Stimulated activated CD4-positive, alpha-beta T cell treated with anti-CD3 and anti-CD28 coated beads, Interleukin-2, amount 100 ng/mL, for 24 hours (primary cell): ENCODE data around the gene AKR1B1.

Source experiments
- DNase-seq, 2 donors: peaks; one replicate each; pipeline ENCODE4 v3.0.0-alpha.2; 2020

The AKR1B1 gene

DNA sequence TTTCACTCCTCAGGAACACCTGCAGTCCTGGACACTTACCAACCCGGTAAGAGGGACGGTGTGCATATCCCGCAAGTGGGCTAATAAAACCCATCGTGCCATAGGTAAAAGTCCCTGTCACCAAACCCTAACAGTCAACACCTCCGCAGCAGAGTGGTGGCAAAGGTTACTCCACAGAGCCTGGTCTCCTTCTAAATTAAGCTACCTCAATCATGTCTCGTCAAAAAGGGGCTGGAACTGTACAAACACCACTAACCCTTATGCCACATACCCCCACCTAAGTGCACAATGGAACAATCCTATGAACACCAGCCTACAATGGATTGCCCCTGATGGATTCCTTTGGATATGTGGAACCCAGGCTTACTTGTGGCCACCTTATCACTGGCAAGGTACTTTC lies 9.6 kb upstream of the AKR1B1 start:
- no peak for DNase-seq

DNA sequence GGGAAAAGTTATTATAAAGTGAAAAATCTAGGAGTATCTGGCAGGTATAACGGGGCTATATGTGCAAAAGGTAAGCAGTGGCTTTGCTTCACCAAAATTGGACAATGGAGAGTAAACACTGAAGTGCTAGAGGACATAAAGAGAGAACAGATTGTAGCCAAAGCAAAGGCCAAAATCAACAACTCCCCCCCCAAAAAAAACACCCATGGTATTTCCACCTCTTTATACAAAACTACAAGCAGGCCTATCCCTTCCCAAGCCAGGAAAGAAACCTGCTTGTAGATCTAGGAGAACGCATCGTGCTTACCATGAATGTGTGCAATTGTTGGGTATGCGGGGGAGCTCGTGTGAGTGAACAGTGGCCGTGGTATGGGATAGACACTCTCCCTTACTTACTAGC lies 9.2 kb upstream of the AKR1B1 start:
- no peak for DNase-seq

DNA sequence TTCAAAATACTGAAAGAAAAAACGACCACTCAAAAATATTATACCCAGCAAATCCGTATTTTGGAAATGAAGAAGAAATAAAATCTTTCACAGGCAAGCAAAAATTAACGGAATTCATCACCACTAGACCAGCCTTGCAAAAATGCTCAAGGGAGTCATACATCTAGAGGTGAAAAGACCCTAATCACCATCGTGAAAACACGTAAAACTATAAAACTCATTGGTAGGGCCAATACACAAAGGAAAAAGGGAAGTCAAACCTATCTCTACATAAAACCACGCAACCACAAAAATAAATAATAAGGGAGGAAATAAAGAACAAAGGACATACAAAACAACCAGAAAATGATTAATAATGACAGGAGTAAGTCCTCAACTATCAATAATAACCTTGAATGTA lies 6.6 kb upstream of the AKR1B1 start:
- no peak for DNase-seq

DNA sequence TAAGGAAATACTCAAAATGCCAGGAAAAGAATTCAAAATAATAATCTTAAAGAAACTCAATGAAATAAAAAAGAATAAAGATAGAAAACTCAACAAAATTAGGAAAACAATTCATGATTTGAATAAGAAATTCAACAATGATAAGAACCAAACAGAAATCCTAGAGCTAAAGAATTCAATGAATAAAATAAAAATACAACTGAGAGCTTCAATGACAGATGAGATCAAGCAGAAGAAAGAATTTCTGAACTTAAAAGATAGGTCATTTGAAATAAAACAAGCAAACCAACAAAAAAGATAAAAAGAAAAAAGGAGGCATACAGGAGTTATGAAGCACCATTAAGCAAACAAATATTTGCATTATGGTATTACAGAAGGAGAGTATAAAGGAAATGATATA lies 5.6 kb upstream of the AKR1B1 start:
- DNase-seq: no peak

DNA sequence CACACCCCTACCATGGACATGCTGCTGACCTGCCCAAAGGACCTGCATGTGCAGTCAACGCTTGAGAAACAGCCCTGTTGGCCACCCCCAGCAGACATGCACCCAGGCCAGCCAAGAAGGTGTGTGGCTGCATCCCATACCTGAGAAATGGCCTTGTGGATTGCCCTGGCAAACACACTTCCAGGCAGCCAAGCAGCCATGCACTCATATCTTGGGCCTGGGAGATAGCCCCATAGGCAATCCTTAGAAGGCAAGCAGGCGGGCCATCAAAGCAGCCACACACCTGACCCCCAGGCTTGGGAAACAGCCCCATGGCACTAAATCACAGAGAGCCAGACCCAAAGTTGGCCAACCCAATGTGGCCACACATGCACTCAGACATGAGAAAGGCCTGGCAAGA lies 4.9 kb upstream of the AKR1B1 start:
- DNase-seq: no peak

DNA sequence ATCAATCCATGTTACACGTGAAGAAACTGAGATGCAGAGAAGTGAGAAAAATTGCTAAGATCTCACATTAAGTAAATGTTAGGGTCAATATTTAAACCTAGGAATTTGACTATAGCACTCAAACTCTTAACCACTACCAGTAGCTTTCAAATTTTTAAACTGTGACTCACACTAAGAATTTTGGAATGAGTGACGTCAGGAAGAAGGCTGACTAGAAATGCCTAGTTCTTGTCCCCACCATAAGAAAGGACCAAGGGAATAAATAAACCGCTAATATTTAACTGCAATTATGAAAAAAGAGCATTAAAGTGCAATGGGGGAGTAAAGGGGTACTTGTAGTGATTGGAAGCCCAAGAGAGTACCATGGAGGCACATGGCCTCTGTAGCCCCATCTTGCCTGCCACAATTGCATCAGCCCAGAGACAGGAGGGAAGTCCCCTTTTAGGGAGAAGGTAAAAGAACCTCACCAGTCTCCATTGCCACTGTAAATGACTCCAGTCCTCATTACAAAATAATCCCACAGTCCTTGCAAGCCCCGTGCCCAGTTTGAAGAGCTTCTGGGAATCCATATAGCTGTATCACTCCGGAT lies 3.5 kb upstream of the AKR1B1 start:
- no peak for DNase-seq

DNA sequence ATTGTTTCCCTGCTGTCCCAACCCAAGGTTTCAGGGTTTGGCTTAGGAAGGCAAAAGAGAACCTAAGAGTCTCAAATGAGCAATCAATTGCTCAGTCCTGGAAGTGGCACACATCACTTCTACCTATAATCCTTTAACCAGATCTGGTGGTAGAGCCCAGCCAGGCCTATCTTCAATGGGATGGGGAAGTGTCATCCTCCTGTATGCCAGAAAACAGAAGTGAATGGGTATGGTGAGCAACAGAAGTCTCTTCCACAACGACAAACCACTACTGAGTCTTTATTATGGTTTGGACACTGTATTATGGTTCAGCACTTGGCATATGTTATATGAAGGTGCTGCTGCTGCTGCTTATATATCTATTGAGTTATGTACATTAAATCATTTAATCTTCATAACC lies 3.0 kb upstream of the AKR1B1 start:
- DNase-seq: no peak

DNA sequence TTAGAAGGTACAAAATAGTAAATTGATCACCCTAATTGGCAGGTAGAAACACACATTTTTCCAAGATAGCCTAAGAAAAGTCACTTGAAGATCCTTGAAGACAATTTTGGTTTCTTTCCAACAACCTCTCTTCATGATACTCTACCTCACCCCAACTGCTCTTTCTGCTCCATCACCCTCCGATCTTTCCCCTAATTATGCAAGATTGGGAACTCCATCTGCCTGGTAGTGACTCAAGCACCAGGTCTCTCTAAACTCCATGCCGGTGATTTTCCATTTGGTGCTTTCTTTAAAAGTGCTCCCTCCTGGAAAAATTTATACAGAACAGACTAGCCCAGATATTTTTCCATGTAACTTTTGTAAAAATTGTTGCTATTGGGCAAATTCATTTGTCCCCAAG lies 1.1 kb upstream of the AKR1B1 start:
- no peak for DNase-seq

DNA sequence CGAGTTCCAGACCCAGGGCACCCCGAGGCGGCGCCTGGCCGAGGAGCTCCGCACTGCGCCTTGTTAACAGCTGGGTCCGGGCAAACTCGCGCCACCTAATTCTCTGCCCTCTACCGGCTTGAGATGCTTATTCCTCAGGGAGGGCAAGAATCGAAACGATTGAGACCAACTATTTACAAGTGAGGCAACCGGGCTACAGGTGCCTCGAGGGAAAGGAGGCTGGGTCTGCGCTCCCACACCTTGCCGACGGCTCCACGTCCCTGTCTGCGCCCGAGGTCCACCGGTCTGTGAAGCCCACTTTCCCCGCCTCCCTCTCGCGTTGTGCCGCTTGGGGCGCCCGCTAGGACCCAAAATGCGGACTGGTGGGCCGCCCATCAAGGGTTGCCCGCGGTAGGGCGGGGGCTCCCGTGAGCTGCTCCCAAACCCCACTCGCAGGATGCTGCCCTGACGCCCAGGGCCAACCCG lies 527 bp downstream of the AKR1B1 start:
- DNase-seq: peak; percentile 58 to 67

DNA sequence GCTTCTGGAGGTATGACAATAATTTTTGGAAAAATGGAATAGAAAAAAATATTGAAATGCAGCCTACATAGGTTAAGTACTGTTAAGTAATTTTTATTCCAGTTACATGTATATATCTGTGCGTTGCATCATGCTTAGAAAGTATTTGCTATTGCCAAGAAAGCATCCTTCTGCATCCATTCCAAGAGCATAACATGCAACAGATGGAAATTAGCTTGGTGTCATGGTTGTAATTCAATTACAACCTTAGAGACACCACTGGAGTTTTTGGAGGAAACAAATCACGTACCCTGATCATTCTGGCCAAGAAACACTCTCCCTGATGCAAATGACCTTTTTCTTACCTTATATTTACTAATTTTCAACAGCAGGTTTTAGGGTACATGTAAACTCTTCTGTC lies 1.7 kb downstream of the AKR1B1 start:
- DNase-seq: no peak

DNA sequence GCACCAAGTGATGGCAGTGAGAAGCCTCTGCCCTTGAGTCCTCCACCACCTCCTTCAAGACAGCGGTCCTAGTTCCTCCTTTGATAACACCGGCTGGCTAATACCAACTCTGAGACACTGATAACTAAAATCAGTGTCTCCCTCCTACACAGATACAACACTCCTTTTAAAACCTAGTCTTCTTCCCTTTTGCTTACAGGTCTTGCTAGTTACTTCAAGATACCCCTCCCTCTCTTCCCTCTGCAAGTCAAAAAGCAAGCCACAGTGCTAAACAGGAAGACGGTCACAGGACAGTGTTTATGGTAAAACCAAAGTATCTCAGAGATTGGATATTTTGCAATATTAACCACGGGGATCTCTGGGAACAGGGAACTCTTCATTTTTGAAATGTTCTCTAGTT lies 4.6 kb downstream of the AKR1B1 start:
- no peak for DNase-seq

DNA sequence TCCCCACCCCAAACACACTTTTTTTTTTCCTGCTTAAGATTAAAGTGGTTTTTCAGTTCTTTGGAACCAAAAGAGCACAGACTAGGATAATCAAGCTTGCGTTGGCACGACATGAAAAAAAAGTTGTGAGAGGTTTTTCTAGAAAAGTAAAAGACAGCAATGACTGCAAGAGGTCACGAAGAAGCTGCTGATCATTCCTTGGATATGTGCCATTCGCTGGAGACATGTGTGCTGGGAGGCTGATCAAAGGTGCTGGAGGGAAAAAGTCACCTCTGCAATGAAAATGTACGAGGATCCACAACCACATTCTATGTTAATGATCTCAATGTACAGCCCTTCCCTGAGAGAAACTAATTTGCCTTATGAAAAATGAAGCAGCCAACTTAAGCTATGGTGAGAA lies 5.4 kb downstream of the AKR1B1 start:
- DNase-seq: no peak

DNA sequence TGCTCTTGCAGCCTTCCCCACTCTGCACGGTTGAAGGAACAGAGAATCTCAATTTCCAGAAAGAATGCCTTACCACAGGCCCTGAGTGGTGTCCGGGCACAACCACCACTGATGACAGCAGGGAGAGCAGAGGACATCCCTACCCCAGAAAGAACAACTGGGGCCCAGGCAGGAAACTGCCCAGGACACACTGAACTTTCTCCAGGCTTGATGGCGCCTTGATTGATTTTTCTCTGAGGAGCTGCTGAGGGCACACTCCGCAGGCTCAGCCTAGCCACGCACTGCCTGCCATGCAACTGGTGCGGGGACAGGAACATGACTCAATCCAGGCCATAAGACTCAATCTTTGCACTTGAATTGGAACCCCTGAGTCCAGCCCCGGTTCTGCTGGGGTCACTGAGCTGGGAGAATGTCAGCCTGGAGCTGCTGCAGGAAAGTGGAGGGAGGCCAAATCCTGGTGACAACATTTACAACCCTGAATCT lies 5.9 kb downstream of the AKR1B1 start:
- no peak for DNase-seq

DNA sequence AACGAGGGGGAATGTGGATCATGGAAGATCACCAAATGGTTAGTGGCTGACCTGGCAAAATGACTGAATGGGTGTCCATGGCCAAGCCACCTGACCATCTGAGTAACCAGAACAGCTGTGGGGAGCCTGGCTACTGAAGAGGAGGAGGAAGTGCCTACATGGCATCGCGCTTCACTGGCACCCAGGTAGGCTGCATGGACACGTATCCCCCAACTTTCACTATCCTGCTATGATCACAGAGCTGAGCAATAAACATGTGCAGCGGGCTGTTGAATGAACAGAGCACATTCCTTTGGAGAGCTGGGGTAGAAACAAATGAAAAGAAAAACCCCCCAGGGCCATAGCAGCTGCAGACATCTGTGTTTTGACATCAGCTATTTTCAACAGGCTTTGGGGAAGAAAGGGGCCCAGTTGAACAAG lies 6.5 kb downstream of the AKR1B1 start:
- DNase-seq: no peak

DNA sequence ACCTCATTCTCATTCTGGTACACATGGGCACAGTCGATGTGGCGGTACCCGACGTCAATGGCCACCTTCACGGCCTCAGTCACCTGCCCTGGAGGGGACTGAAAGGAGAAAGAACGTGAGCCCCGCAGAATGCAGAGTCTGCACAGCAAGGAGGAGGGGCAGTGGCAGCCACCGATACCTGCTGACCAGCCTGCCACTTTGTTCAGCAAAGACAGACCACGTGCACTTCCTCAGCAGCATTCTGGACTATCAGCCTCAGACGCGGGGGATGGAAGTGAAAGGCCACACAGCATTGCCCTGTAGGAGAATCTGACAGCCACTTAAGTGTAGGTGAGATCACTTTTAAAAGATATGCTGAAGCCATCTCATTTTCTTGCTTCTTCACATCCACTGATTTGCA lies 7.2 kb downstream of the AKR1B1 start:
- DNase-seq: no peak

DNA sequence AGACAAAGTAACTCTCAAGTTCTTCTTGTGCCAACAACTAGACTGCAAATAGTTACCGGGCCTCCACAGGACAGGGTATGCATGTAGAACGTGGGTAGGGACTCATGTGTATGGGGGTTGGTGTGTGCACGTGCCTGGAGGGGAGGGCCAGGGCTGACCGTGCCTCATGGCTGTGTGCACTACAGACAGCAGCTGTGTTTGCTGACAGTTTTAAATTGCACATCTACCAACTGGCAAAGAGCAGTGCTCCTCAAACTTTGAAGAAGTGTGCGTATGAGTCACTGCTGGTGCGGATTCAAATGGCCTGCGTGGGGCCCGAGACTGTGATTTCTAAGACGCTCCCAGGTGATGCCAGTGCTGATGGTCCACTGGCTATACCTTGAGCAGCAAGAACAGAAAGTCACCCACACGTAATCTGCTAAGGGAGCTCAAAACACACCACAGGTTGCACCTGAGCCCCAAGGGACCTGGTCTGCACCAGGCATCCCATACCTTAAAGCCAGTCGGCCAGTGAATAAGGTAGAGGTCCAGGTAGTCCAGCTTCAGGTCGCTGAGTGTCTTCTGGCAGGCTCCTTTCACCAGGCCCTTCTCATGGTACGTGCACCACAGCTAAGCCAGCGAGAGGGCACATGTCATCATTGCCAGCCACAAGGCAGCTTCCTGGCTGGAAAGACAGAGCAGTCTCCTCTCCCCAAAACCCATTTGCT lies 8.5 kb downstream of the AKR1B1 start:
- DNase-seq: no peak

DNA sequence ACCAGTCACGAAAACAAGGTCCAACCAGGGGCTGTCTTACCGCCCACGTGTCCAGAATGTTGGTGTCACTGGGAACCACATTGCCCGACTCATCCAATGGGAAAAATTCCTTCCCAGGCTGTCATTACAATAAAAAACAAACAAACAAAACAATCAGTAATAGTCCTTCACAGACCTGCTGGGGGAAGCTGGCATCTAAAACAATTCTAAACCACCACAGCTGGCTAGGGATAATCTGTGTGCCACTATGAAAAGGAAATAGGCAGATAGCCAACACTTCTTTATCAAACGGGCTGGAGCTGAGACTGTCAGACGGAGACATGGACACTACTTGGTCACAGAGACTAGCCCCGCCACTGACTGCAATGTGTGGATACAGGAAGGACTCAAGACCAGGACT lies 9.2 kb downstream of the AKR1B1 start:
- no peak for DNase-seq

DNA sequence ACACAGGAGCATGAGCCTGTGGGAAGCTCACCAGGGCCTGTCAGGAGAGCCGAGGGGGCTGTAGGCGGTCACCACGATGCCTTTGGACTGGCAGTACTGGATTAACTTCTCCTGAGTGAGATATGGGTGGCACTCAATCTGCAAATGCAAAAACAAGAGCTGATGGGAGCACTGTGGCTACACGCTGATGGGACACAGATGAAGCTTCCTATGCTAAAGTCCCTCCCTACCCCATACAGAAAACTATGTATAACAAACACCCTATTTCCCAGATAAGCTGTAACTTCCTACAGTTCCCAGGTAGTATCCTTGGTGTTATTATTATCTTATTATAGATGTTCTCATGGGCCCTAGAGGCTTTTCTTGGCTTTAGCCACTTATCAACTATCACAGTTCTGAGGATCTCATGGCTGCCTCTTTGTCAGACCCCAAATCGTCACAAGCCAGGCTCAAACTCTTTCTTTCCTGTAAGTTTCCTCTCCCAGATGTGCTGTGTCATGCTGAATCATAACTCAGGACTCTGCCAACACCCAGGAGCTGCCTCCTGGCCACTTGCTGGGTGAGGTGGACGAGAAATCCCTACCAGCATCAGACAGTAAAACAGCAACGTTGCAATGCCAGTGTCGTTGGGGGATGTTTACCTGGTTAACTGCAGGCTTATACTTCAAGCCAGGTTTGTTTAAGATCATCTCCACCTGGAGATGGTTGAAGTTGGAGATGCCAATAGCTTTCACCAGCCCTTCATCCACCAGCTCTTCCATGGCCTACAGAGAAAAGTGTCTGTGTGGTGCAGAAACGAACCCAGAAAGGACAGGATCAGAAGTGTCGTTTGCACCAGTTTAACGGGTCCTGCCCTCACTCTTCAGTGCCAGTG lies 10.3 kb downstream of the AKR1B1 start:
- no peak for DNase-seq

DNA sequence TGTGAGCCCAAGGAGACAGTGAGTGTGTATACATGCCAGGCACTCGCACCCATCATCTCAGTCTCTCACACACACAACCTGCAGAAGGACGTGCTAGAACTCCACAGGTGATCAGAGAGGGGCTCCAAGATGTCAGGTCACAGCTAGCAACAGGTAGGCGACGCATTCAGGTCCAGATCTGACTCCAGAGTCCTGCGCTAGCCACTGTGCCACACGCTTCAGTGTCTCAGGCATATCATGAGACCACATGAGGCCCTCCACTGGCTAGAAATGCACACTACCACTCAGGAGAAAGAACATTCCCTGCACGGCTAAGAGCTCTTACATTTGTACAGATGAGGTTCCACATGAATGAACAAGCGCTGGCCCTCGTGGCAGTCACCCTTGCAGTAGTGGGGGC lies 11.5 kb downstream of the AKR1B1 start:
- DNase-seq: no peak

DNA sequence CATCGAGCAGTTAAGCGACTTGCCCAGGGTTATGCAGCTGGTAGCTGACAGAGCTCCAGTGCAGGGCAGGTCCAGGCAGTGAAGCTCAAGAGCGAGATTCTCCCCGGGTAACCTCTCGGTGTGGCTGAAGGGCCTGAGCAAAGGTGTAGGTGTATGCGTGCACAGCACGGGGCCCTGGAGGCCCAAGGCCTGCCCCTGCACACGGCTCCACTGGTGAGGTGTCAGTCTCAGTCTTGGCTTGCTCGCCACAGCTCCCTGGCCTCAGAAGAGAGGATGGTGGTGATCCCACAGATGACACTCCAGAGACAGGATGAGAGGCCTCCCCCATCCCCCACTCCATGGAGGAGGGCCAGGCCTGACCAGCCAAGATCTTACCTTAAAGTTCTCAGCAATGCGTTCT lies 12.0 kb downstream of the AKR1B1 start:
- no peak for DNase-seq

DNA sequence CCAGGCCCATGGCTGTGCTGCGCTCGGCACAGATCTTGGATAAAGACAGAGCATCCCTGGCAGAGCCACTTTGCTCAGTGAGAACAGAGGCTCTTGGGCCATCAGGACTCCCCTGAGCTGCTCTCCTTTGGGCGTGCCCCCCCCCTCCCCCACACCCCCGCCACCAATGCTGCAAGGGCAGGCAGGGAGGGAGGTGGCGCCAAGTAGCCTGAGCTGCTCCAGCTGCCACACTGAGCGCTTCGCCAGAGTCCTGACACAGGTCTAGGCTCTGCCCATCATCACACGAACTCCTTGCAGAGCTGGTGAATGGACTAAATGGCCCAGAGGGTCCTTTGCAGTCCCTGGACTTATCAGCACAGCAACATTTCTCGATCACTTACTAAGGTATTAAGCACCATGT lies 12.5 kb downstream of the AKR1B1 start:
- no peak for DNase-seq

DNA sequence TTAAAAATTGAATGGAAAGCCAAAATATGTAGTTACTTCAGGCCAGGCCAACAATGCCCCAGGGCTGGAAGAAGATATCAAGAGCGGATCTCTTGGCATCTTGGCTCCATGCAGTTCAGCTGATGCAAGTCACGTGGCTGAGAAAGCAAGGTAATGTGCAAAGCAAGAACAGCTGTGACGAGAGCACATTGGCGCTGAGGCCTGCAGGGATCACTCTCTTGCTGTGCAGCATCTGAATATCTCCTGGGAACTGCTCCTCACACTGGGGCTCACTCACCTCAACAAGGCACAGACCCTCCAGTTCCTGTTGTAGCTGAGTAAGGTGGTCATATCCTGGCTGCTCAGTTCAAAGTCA lies 14.0 kb downstream of the AKR1B1 start:
- DNase-seq: no peak

DNA sequence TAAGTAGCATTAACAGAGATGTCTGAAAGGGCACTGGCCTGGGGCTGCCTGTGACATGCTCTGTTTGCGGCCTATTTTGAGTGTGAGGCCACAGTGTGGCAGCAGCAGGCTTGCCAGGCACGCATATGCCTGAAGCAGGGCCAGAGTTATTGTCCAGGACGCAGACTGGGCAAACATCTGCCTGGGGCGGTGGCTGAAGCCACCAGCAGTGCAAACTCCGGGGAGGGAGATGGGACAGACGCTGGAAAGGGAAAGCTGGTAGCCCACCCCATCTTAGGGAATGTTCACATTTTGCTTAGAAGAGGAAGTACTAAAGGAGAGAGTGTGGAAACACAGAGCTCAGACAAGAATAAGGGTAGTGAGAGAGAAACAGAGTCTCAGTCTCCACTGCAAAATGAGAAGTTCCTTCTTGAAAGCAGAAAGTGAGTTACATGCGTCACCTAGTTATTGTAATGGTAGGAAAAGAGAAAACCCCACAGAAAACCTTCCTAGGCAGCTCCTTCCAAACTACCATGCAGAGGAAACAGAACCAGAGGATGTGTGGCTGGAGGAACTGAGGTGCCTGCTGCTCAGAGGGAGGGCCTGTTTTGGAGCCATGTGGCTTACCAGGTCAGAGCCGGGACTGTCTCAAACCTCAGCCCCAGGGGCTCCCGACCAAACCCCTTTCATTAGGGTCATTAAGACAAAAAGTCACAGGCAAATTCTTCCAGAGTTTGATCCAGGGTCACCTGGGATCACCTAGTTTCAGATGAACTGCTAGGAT lies 14.5 kb downstream of the AKR1B1 start:
- no peak for DNase-seq
